Measurements from ENCODE around the gene NANOGP8.
"Not testable (repeated sequence)": the region's sequence is repeated elsewhere in the genome, so short reads cannot be mapped to it uniquely, and the experiment has no call there.

Gene NANOGP8

GRCh38 chr15:35085176-35085919 is at the start of gene NANOGP8:
TSS of gene NANOGP8 (minus strand) at chr15:35085295. CDS start at chr15:35085110, 185 bp downstream.
- not testable (repeated sequence) for DNase-seq

GRCh38 chr15:35134299-35134698 is 49.2 kb upstream of the NANOGP8 start:
- DNase-seq: no peak

GRCh38 chr15:35130245-35130644 is 45.1 kb upstream of the NANOGP8 start:
- no peak for DNase-seq

GRCh38 chr15:35129361-35129760 is 44.3 kb upstream of the NANOGP8 start:
- no peak for DNase-seq

- DNase-seq: no peak
These were observed 42.6 kb upstream of the NANOGP8 start for GRCh38 chr15:35127717-35128116.

- DNase-seq: no peak
These were observed 41.1 kb upstream of the NANOGP8 start for GRCh38 chr15:35126236-35126635.

GRCh38 chr15:35123743-35124142 is 38.6 kb upstream of the NANOGP8 start:
- no peak for DNase-seq

GRCh38 chr15:35121611-35122359 is 36.7 kb upstream of the NANOGP8 start:
- no peak for DNase-seq

GRCh38 chr15:35120173-35120572 is 35.1 kb upstream of the NANOGP8 start:
- no peak for DNase-seq

- no peak for DNase-seq
These were observed 33.9 kb upstream of the NANOGP8 start for GRCh38 chr15:35118960-35119359.

- no peak for DNase-seq
These were observed 32.6 kb upstream of the NANOGP8 start for GRCh38 chr15:35117543-35118265.

- DNase-seq: no peak
These were observed 30.1 kb upstream of the NANOGP8 start for GRCh38 chr15:35115155-35115725.

GRCh38 chr15:35112346-35112745 is 27.3 kb upstream of the NANOGP8 start:
- no peak for DNase-seq

GRCh38 chr15:35111861-35112260 is 26.8 kb upstream of the NANOGP8 start:
- DNase-seq: no peak

GRCh38 chr15:35108453-35108852 is 23.4 kb upstream of the NANOGP8 start:
- DNase-seq: no peak

GRCh38 chr15:35107561-35107960 is 22.5 kb upstream of the NANOGP8 start:
- DNase-seq: no peak

GRCh38 chr15:35107122-35107521 is 22.0 kb upstream of the NANOGP8 start:
- no peak for DNase-seq

- DNase-seq: no peak
These were observed 19.5 kb upstream of the NANOGP8 start for GRCh38 chr15:35104526-35105147.

GRCh38 chr15:35102186-35102585 is 17.1 kb upstream of the NANOGP8 start:
- no peak for DNase-seq

- DNase-seq: no peak
These were observed 16.2 kb upstream of the NANOGP8 start for GRCh38 chr15:35101335-35101734.

- DNase-seq: no peak
These were observed 13.6 kb upstream of the NANOGP8 start for GRCh38 chr15:35098737-35099136.

GRCh38 chr15:35095941-35096340 is 10.8 kb upstream of the NANOGP8 start:
- no peak for DNase-seq

GRCh38 chr15:35092846-35093245 is 7.8 kb upstream of the NANOGP8 start:
- DNase-seq: no peak
